Fibroblast of skin of left biceps (primary cell): ENCODE measurements around the gene MPO.

ENCODE experiments used
- DNase-seq, 2 experiments: peaks; one replicate each; pipeline ENCODE4 v3.0.0-alpha.2; 2013; ENCODE audit warnings: low read depth in 2 of 2

Gene MPO

DNA sequence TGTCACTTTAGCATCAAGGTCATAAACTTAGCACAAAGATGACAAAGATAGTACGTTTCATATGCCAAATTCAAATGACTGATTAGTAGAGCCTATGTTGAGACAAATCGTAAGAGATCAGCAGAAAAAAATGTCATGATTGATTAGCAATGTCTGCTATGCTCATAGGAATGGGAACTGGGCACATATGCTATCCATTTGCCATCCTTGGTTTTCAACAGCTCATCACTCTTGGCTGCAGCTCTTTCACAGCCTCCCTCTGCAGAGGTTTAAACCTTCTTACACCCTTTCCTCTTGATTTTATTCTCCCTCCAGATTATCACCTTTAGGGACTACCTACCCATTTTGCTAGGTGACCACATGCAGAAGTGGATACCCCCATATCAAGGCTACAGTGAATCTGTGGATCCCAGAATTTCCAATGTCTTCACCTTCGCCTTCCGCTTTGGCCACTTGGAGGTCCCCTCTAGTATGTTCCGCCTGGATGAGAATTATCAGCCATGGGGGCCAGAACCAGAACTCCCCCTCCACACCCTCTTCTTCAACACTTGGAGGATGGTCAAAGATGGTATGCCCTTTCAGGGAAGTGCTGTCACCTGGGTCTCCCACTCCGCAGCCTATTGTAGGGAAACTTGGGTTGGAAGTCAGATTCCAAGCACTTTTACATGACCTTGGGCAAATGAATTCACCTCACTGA, 16.2 kb downstream of the MPO start:
- DNase-seq, result no peak

DNA sequence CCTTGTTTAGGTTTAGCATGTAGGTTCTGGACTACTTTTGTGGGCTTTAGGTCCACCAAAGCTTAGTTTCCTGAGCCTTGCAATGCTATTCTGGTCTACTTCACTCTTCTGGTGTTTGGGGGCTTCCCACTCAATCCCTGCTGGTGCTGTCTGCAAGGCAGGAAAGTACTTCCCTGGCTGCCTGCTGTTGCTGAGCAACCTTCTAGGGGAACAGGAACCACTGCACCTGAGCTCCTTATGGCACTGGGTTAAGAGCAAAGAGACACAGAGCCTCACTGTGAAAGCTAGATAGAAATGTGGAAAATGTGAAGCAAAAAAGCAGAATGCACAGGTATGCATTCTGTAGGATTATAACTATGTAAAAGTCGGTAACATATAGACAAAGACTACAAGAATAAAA, 17.0 kb downstream of the MPO start:
- DNase-seq, result no peak

DNA sequence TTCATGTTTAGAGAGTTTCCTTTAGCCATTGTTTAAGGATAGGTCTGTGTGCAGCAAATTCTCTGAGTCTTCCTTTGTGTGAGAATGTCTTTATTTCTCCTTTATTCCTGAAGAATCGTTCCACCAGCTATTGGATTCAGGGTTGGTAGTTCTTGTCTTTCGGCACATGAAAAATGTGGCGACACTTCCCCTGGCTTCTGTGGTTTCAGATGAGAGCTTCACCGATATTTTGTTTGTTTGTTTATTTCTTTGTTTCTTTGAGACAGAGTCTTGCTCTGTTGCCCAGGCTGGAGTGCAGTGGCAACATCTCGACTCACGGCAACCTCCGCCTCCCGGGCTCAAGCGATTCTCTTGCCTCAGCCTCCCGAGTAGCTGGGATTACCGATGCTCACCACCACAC, 18.6 kb downstream of the MPO start:
- no peak for DNase-seq

DNA sequence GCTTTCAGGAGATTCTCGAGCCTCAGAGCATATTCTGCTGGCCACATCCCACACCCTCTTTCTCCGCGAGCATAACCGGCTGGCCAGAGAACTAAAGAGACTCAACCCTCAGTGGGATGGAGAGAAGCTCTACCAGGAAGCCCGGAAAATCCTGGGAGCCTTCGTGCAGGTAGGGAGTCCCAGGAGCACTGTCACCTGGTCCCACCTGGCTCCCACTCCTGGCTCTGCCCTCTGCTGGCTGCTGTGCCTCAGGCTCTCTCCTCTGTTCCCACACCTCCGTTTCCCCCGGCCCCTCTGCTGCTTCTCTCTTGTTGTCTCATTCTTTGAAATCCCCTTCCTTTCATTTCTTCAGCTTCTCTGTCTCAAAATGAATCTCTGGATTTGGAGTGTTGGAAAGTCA, 25.9 kb downstream of the MPO start:
- DNase-seq, result no peak

DNA sequence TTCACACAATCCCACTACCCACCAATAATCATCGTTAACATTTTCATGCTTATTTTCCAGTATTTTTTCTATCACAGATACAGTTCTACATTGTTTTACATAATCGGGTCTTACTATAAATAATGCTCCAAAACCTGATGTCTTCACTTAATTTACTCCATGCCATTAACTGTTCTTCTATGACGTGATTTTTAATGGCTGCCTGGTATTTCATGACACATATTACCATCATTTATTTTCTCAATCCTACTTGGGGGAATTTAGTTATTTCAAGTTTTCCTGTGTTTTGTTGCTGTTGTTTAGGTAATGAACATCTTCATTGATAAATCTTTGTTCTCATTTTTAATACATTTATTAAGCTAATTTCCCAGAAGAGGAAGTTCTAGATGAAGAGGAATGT, 27.7 kb downstream of the MPO start:
- no peak for DNase-seq

DNA sequence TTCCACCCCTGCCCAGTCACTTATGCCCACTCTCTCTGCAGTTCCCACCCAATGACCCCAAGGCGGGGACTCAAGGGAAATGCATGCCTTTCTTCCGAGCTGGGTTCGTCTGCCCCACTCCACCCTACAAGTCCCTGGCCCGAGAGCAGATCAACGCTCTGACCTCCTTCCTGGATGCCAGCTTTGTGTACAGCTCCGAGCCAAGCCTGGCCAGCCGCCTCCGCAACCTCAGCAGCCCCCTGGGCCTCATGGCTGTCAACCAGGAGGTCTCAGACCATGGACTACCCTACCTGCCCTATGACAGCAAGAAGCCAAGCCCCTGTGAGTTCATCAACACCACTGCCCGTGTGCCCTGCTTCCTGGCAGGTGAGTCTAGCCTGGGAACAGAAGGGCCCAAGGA, 28.6 kb downstream of the MPO start:
- no peak for DNase-seq

DNA sequence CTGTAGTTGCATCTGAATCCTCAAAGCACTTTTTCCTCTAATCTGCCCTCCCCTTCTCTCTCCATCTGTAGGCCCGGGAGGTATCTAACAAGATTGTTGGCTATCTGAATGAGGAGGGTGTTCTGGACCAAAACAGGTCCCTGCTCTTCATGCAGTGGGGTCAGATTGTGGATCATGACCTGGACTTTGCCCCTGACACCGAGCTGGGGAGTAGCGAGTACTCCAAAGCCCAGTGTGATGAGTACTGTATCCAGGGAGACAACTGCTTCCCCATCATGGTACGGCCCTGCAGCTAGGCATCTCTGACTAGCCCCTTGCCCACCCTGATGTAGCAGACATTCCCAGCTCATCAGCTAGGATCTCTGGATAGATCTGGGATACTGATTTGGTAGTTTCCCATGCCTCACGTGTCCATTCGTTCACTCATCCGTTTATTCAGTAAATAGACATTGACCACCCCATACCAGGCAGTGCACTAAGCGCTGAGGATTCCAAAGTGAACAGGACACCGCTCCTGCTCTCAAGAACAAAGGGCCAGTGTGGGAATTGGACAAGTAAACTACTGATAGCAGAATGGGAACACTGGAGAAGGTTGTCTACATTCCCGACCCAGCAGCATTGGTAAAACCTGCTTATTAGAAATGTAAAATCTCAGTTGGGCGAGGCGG, 30.3 kb downstream of the MPO start:
- no peak for DNase-seq

DNA sequence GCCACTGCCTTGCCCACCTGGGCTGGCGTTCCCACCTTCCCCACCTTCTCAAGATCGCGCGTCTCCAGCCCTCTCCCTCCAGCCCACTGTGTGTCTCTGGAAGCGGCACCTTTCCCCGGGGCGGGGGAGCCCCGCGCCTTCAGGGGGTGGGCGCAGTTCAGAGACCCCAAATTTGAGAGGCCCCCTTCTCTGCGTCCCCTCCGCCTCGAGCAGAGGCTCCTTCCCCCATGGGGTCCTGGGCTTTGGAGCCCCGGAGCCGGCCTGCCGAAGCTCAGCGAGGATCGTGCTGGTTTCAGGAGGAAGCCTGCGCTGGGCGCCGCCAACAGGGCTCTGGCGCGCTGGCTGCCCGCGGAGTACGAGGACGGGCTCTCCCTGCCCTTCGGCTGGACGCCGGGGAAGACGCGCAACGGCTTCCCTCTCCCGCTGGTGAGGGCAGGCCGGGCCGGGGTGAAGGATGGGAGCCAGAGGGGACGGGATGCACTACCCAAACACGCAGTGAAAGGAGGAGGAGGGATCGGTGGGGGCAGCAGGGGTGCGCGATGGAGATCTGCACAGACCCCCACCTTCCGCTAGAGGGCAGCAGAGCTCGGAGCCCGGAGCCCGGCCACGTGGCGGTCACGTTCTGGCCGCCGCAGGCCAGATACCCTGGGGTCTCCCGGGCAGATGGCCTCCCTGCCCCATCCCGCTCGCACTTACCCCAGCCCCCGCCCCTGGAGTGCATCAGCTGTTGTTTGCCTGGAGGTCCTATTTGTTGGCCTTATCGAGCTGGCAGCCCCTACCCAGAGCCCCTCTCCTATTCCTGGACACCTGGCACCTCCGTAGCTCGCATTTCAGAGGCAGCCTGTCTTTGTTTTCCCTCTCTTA, 31.2 kb downstream of the MPO start:
- DNase-seq, result peak; percentile 5 to 16

DNA sequence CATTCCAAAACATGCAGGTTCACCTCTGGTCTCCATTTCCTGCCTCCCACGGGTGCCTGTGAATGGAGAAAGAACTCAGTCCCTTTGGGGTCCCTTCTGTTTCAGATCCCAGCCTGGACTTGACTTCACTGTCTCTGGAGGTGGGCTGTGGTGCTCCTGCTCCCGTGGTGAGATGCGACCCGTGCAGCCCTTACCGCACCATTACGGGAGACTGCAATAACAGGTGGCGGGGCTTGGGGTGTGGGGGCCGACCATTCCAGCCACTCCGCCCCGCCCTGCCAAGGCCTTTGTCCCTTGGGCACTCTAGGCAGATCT, 31.8 kb downstream of the MPO start:
- DNase-seq, result no peak

DNA sequence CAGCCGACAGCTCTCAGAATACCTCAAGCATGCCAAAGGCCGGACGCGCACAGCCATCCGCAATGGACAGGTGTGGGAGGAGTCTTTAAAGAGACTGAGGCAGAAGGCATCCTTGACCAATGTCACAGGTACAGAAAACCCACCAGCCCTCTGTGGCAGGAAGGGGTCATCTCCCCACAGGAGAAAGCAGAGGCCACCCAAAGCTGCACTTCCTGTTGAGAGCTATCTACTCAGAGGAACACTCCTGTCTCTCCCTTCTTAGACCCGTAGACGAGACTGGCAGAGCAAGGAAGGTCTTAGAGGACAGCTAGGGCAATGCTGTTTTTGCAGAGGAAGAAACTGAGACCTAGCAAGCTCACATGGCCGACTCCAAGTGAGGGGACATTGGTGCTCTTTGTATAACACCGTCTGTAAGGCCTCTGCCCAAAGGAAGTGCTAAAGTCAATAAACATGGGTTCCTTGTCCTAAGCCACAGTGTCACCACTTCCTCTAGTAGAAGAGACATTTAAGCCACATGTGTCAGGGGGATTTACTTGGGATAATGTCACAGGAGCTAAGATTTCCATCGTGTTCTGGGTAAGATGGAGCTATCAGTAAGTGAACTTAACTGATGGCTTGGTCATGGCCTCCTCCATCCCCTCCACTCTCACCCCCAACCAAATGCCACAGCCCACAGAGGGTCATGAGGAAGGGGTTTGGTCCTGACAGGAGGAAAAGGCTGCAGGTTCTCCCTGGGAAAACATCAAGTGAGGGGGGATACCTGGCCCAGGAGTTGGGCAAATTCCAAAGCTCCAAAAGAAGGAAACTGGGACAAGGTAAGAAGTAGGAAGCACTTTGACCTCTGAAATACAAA, 33.0 kb downstream of the MPO start:
- DNase-seq, result no peak

DNA sequence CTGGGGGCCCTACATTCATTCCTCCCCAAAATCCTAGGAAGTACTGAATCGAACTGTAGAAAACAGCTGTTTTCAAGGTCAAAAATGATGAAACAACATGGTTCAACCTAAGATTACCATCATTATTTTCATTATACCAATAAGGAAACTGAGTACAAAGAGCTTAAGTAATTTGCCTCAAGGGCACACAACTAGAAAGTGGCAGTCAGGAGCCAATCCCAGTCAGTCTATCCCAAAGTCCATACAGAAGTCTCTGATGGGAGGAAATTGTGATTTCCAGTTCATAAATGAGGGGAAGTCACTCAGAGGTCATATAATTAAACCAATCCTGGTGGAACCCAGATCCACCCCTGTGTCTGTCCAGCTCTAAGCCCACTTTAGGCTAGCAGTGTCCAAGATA, 34.0 kb downstream of the MPO start:
- DNase-seq, result no peak

DNA sequence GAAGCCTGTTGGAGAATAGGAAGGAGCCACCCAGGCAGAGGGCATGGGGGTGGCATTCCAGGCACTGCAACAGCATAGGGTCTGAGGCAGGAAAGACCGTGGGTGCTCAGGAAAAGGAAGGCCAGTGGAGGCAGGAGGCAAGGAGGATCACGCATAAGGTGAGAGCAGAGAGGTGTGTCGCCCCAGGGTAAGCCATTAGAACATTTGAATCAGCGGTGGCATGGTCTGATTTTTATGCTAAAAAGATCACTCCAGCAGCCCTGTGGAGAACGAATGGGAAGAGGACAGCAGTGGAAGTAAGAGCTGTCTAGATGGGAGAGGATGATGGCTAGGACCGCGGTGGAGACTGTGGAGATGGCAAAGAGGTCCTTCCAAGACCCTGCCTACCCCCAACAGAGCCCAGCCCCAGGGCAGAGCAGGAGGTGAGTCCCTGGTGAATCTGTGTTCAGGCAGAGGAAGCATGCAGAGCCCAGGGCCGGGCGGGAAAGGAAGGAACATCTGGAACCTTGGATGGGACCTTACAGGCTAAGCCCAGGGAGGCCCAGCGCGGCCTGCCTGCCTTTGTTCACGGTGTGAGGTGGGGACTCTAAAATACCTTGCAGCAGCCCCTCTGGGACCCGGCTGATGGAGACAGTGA, 34.5 kb downstream of the MPO start:
- DNase-seq, result no peak

DNA sequence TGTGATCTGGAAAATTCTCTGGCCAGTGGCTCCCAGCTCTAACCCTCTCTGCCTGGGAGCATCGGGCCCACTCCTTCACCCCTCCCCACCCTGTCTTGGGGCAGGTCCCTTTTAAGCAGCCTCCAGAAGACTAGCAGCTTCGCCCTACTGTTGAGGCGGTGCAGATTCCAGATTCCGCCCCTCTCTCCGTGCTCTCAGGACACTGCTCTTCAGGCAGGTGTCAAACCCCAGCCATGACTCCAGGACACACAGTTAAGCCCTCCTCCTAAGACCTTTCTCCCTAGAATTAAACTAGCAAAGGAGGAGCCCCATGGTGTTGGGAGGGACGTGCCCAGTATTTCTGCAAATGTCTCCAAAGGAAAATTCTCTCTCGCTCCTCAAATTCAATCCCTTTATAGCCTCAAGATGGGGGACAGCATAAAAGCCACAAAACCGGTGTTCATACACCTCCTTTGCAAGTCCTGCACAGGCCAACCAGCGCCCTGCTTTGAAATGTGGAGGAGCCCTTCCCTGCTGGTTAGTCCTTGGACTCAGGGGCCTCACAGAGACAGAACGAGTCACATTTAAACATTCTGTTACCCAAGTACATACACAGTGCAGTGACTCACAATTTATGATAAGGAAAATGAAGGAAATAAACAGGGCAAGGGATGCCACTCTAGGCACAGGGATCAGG, 35.2 kb downstream of the MPO start:
- no peak for DNase-seq

DNA sequence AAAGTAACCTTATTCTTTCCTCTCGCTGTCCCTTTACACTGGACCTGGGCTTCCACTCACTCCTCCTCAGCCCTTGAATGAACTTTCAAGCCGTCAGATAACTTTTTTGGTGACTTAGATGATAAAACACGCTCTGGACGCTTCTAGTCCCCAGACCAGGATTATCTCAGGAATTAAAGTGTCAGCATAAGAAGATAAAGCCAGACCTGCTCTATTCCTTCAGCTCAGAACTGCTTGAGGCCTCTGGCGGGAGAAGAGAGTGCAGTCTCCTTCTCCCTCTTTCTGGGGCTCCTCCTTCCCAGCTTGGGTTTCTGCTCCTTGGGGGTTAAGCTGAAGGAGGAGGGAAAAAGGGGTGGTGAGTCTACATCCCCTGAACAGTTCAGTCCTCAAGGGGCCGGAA, 35.8 kb downstream of the MPO start:
- no peak for DNase-seq

DNA sequence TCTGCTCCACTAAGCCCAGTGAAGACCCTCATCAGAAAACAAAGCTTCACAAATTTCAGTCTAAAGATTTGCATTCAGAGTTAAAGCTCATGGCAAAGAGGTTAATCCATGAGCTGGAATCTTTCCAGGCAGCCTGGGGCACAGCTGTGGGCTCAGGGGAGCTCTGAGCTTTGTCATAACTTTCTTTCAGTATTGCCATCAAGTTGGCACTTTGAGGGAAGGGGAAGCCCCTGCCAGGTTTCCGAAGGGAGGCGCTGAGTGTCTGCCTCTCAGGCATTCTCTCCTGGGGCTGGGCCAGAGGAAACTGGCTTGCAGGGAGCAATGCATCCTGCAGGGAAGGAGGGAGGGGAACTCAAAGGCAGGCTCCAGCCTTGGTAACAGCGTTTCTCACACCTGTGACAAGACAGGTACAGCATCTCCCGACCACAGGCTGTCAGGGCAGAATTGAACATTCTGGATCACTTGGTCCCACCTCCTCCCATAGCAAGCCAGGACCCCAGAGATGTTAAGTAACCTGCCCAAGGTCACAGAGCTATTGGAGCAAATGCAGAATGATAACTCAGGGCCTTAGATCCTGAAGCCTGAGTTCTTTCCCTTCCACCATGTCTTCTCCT, 38.5 kb downstream of the MPO start:
- no peak for DNase-seq

DNA sequence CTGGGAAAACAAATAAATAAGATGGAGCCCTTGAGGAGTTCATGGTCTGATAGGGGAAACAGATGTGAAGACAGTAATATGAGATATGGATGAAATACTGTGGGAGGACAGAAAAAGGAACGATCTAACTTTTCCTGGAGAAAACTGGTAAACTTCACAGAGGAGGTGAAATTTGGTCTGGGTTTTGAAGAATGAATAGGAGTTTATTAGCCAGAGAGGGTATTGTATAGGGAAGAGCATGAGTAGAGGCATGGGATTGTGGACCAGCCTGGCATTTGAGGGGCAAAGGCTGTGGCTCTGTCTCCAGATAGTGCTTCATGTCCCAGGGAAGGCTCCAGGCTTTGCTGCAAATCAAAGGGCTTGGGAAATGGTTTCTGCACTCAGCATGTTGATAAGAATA, 40.7 kb downstream of the MPO start:
- no peak for DNase-seq

DNA sequence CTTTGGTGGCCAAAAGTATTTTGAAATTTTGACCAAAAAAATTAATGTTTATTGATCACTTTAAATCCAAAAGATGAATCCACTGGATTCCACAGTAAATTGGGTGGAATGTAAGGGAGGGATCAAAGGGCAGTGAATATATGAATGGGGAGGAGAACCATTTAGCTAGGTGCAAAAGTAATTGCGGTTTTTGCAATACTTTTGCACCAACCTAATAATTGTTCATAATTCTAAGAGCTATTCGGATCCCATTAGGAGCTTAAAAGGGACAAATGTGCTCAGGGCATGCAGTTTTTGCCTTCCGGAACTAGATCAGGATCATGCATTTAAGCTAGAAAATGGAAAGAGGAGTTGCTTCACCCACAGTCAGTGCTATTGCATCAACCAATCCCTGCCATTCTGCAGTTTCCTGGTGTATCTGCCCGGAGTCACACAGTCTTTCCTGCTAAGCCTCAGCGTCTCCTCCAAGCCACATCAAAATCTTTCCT, 42.5 kb downstream of the MPO start, which contains the start of gene LPO:
TSS of gene LPO (plus strand) at position 438 of the 488 bp plus-strand sequence. CDS start 4,396 bp downstream, outside the sequence.
- DNase-seq, result no peak

DNA sequence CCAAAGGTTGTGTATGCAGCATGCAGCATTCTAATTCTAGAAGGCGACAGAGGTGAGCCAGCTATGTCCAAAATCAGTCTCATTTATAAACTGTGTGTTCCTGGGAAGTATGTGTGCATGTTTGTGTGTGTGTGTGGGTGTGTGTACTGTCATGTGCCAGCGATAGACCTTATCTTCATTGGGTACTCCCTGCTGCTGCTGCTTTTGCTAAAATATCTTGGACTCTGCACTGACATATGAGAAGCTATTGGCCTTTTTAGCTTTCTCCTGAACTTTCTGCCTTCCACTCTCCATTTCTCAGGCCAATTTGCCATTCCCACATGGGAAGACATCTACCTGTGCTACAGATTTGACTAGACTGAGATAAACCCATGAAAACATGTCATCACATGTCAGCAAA, 44.3 kb downstream of the MPO start:
- DNase-seq, result no peak

DNA sequence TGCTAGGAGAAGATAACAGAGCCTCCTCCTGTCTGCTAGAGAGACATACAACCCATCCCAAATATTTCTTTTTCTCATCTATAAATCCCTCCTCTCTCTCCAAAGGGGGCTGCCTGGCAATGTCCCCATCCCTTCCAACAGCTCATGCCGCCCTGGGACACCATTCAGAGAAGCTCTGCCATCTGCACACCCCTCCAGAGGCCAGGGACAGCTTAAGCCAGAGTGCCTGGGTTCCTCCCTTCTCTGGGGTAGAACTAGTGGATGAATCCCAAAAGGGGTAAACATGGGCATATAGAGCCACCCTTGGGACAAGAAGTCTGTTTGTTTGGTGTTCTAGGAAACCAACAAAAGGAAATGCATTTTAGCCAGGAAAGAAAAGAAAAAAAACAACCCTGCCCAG, 44.9 kb downstream of the MPO start:
- no peak for DNase-seq

DNA sequence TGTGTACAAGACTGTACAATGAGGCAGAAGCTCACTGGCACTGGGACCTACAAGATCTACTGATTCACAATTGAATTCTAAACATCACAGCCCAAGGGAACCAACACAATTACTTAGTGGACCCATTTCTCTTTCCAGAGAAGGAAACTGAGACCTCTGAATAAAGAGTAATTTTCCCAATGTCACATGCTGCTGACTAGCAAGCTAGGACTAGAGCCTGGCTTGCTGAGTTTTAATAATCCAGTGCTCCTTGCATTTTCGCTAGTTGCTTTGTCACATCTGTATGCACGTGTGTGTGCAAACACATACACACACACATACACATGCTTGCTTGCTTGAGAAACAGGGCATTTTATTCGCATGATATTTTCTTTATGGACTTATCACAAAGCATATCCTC, 46.2 kb downstream of the MPO start:
- DNase-seq, result no peak
